Keratinocyte (primary cell): ENCODE data around the gene ALOX15B. TPM values are rescaled to one million over a fixed set of nuclear protein-coding genes. Genes with fewer than 3 reads are reported as not detected.

ENCODE experiments used
- DNase-seq: peaks from one replicate; pipeline ENCODE4 v3.0.0-alpha.2; 2011; ENCODE audit warnings: low read depth, missing footprints, low spot score
- FAIRE-seq: peaks from 2 replicates; lab custom pipeline; 2011; peaks lifted over from hg19 to GRCh38; lab: Jason Lieb, UNC
- H2AFZ ChIP-seq: 2 replicates; pipeline ENCODE4 v1.6.0; 2012; ENCODE audit warnings: low read length, control low read depth, inconsistent platforms; ENCODE audit not compliant: control insufficient read depth
- H3K27ac ChIP-seq: 2 replicates; pipeline ENCODE4 v1.5.1; 2011; ENCODE audit warnings: low read length; ENCODE audit not compliant: control insufficient read depth, insufficient read depth
- H3K27me3 ChIP-seq: 3 replicates; pipeline ENCODE4 v1.6.0; 2011; ENCODE audit warnings: low read length; ENCODE audit not compliant: control insufficient read depth, insufficient read depth; ENCODE audit errors: extremely low read depth
- H3K36me3 ChIP-seq, 2 experiments: 2 replicates in 1 of 2; 3 replicates in 1 of 2; pipeline ENCODE4 v1.5.1; 2011; ENCODE audit warnings: low read length in 2 of 2, mild to moderate bottlenecking in 1 of 2; ENCODE audit not compliant: control insufficient read depth in 2 of 2, insufficient read depth in 2 of 2; ENCODE audit errors: extremely low read depth in 1 of 2
- H3K4me1 ChIP-seq: 3 replicates; pipeline ENCODE4 v1.5.1; 2011; ENCODE audit warnings: low read length; ENCODE audit not compliant: control insufficient read depth, insufficient read depth; ENCODE audit errors: extremely low read depth
- H3K4me2 ChIP-seq: 3 replicates; pipeline ENCODE4 v1.6.0; 2011; ENCODE audit warnings: low read depth, low read length; ENCODE audit not compliant: control insufficient read depth, insufficient read depth; ENCODE audit errors: extremely low read depth
- H3K4me3 ChIP-seq, 3 experiments: fragments of 200-600 bp in 1 of 3; sonication (generic) in 1 of 3; 2 replicates in 2 of 3; 3 replicates in 1 of 3; pipeline ENCODE4 v1.5.1; 2011 to 2016; ENCODE audit warnings: low read length in 3 of 3, mild to moderate bottlenecking in 3 of 3, control low read depth in 2 of 3, inconsistent platforms in 1 of 3, low read depth in 1 of 3, mixed read lengths in 1 of 3, mixed run types in 1 of 3, moderate library complexity in 1 of 3; ENCODE audit not compliant: control insufficient read depth in 2 of 3, insufficient read depth in 2 of 3; ENCODE audit errors: extremely low read depth in 1 of 3
- H3K79me2 ChIP-seq: 2 replicates; pipeline ENCODE4 v1.6.0; 2012; ENCODE audit warnings: low read length; ENCODE audit not compliant: control insufficient read depth, insufficient read depth
- H3K9ac ChIP-seq: 3 replicates; pipeline ENCODE4 v1.6.0; 2011; ENCODE audit warnings: low read length; ENCODE audit not compliant: control insufficient read depth, insufficient read depth; ENCODE audit errors: extremely low read depth
- H3K9me1 ChIP-seq: 3 replicates; pipeline ENCODE4 v1.6.0; 2011; ENCODE audit warnings: low read length; ENCODE audit not compliant: control insufficient read depth, insufficient read depth; ENCODE audit errors: extremely low read depth
- H3K9me3 ChIP-seq: 2 replicates; pipeline ENCODE4 v1.5.1; 2012; ENCODE audit warnings: low read depth, low read length; ENCODE audit not compliant: control insufficient read depth
- H4K20me1 ChIP-seq: 3 replicates; pipeline ENCODE4 v1.6.0; 2011; ENCODE audit warnings: low read length; ENCODE audit not compliant: control insufficient read depth, insufficient read depth; ENCODE audit errors: extremely low read depth
- CTCF ChIP-seq, 3 experiments: IDR thresholded peaks in 1 of 3; conservative IDR thresholded peaks in 1 of 3; optimal IDR thresholded peaks in 1 of 3; 2 replicates in 2 of 3; 3 replicates in 1 of 3; pipeline versions ENCODE3 to v1.5.1; 2011; ENCODE audit warnings: low read length in 3 of 3, mild to moderate bottlenecking in 3 of 3, moderate library complexity in 2 of 3, control low read depth in 1 of 3, inconsistent platforms in 1 of 3; ENCODE audit not compliant: insufficient read depth in 2 of 3; ENCODE audit errors: extremely low read depth in 1 of 3
- EZH2 ChIP-seq: IDR thresholded peaks from one replicate; pipeline ENCODE4 v1.6.1; 2012; ENCODE audit warnings: inconsistent platforms, mild to moderate bottlenecking, low read length, moderate library complexity
- dilution Hi-C: fragments of 300-500 bp; cut with MboI; formaldehyde crosslinking; loops from one replicate; pipeline ENCODE4 v1.7.0; 2020; ENCODE audit warnings: low sequenced_read_pairs; ENCODE audit not compliant: extremely low pct_ligation_motif_present
- polyA plus RNA-seq, 5 experiments: library from polyadenylated mRNA; depleted of rRNA in 3 of 5; stranded (reverse) in 3 of 5; stranded (forward) in 1 of 5; unstranded in 1 of 5; fragments of >200 nt; gene quantifications; 1 replicate in 1 of 5; 2 replicates in 3 of 5; 3 replicates in 1 of 5; pipeline versions ENCODE4 v1.2.1 to v1.2.3, GENCODE V29; 2011 to 2012; ENCODE audit warnings: missing spikeins in 2 of 5, low read depth in 1 of 5, low replicate concordance in 1 of 5

Gene ALOX15B
- polyA plus RNA-seq, 1 donor (not counting 4 experiments of a cell fraction or from before 2014, with no cell fraction given) = 29.7 TPM

- H3K4me1 ChIP-seq = peaks cover 47% of the 10 kb centered on the region
- H3K36me3 ChIP-seq = no peaks in the 10 kb centered on the region
- no peaks in the 10 kb centered on the region for H3K79me2 ChIP-seq
- FAIRE-seq (peak; percentile 63), DNase-seq (no peak)
- dilution Hi-C loops = no loop called here
- H4K20me1 ChIP-seq = no peaks in the 10 kb centered on the region
- H3K4me2 ChIP-seq = peak overlapping the region; percentile 60
- peak overlapping the region in 1 of 3 experiments; percentile 55 for H3K4me3 ChIP-seq
- peak overlapping the region; percentile 16 for H2AFZ ChIP-seq
- no peak for TF ChIP-seq EZH2
- TF ChIP-seq CTCF (optimal IDR thresholded peaks at IDR 0.05 in 1 of 3, IDR thresholded peaks at IDR 0.05 in 1 of 3, conservative IDR thresholded peaks at IDR 0.05 in 1 of 3; ENCODE audit: extremely low read depth in 1 of 3, insufficient read depth in 2 of 3, low read length in 3 of 3) = no peak
- H3K27me3 ChIP-seq = no peaks in the 10 kb centered on the region
- peak overlapping the region; percentile 78 for H3K9ac ChIP-seq
- H3K9me1 ChIP-seq = no peaks in the 10 kb centered on the region
- no peaks in the 10 kb centered on the region for H3K9me3 ChIP-seq
- H3K27ac ChIP-seq = peak overlapping the region; percentile 97
These were observed 20.4 kb upstream of the ALOX15B start for GRCh38 chr17:8018436-8018835.

- dilution Hi-C loops = no loop called here
These were observed 19.7 kb upstream of the ALOX15B start for GRCh38 chr17:8019166-8019565.

More at GRCh38 chr17:8019166-8019565, 19.7 kb upstream of the ALOX15B start:
- no peaks in the 10 kb centered on the region for H3K9me3 ChIP-seq
- peak overlapping the region; percentile 78 for H3K9ac ChIP-seq
- peak overlapping the region; percentile 97 for H3K27ac ChIP-seq
- FAIRE-seq (peak; percentile 97), DNase-seq (no peak)
- H3K27me3 ChIP-seq = no peaks in the 10 kb centered on the region
- no peaks in the 10 kb centered on the region for H4K20me1 ChIP-seq
- H3K36me3 ChIP-seq = no peaks in the 10 kb centered on the region
- no peaks in the 10 kb centered on the region for H3K79me2 ChIP-seq
- peaks cover 47% of the 10 kb centered on the region for H3K4me1 ChIP-seq
- H2AFZ ChIP-seq = peak overlapping the region; percentile 14
- TF ChIP-seq CTCF (optimal IDR thresholded peaks at IDR 0.05 in 1 of 3, IDR thresholded peaks at IDR 0.05 in 1 of 3, conservative IDR thresholded peaks at IDR 0.05 in 1 of 3; ENCODE audit: extremely low read depth in 1 of 3, insufficient read depth in 2 of 3, low read length in 3 of 3) (no peak), EZH2 (no peak)
- no peaks in the 10 kb centered on the region for H3K9me1 ChIP-seq
- peak overlapping the region; percentile 60 for H3K4me2 ChIP-seq
- peak overlapping the region in 2 of 3 experiments; percentile 5 to 55 for H3K4me3 ChIP-seq
